ENCODE measurements around the gene PLCXD1.

DNA sequence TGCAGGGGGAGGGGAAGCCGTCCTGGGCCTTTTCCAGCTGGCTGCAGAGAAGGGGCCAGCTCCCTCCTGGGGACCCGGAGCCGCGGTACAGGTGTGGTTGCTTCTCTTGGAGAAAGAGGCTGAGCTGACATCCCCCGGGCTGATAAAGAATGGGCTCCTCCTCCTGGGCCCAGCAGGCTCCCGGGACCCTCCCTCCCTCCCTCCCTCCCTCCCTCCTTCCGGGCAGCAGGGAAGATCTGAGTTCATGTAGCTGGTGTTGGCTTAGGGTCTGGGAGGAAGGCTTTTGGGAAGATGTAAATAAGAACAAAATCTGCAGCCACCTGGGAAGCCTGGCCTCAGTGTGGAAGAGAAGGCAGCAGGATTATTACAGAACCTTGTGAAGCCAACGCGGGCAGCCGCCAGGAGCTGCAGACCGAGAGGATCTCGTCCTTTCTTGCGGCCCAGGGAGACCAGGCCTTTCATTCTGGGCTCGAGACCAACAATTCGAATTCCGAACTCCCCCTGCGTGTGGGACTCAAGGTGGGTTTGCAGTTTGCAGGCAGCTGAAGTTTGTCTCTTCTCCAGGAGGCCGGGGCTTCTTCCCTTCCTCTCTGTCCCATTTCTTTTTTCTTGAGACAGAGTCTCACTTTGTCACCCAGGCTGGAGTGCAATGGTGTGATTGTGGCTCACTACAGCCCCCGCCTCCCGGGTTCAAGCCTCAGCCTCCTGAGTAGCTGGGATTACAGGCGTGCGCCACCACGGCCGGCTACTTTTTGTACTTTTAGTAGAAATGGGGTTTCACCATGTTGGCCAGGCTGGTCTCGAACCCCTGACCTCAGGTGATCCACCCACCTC lies at the start of gene PLCXD1:
- TF ChIP-seq, protein P1, sequence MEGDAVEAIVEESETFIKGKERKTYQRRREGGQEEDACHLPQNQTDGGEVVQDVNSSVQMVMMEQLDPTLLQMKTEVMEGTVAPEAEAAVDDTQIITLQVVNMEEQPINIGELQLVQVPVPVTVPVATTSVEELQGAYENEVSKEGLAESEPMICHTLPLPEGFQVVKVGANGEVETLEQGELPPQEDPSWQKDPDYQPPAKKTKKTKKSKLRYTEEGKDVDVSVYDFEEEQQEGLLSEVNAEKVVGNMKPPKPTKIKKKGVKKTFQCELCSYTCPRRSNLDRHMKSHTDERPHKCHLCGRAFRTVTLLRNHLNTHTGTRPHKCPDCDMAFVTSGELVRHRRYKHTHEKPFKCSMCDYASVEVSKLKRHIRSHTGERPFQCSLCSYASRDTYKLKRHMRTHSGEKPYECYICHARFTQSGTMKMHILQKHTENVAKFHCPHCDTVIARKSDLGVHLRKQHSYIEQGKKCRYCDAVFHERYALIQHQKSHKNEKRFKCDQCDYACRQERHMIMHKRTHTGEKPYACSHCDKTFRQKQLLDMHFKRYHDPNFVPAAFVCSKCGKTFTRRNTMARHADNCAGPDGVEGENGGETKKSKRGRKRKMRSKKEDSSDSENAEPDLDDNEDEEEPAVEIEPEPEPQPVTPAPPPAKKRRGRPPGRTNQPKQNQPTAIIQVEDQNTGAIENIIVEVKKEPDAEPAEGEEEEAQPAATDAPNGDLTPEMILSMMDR (IDR thresholded peaks at IDR 0.05), result no peak
- no peak for TF ChIP-seq POLR2AphosphoS5 (IDR thresholded peaks at IDR 0.05; ENCODE audit: insufficient read depth in 1 of 2, low read depth in 1 of 2)
- no peak for TF ChIP-seq POLR2A (IDR thresholded peaks at IDR 0.05)

All from vagina (tissue), 2 donors.